ENCODE measurements around the gene DOCK10. TPM values are rescaled to one million over a fixed set of nuclear protein-coding genes. Genes with fewer than 3 reads are reported as not detected.

The DOCK10 gene
- total RNA-seq, 2 donors from 2014 or later: 0.93 to 2.0 TPM

- Histone ChIP-seq H3K4me1 (peaks cover 0 to 3% of the 10 kb centered on the region in 2 donors), H3K9me3 (no peaks in the 10 kb centered on the region), H3K36me3 (no peaks in the 10 kb centered on the region), H3K4me3 (no peak overlapping the region), H3K27ac (no peak overlapping the region), H3K27me3 (no peaks in the 10 kb centered on the region)
- DNase-seq (ENCODE audit: low spot score): no peak
- no peak for TF ChIP-seq CTCF (IDR thresholded peaks at IDR 0.05)
These were observed 177.3 kb downstream of the DOCK10 start for GRCh38 chr2:224865016-224865415.

GRCh38 chr2:224861266-224861665 is 181.0 kb downstream of the DOCK10 start:
- no peak overlapping the region for H3K27ac ChIP-seq
- H3K4me1 ChIP-seq: no peaks in the 10 kb centered on the region
- no peak for TF ChIP-seq CTCF (IDR thresholded peaks at IDR 0.05)
- no peaks in the 10 kb centered on the region for H3K27me3 ChIP-seq
- no peak for DNase-seq (ENCODE audit: low spot score)
- H3K4me3 ChIP-seq: no peak overlapping the region
- no peaks in the 10 kb centered on the region for H3K9me3 ChIP-seq
- no peaks in the 10 kb centered on the region for H3K36me3 ChIP-seq

GRCh38 chr2:224860786-224861185 is 181.5 kb downstream of the DOCK10 start:
- no peak for TF ChIP-seq CTCF (IDR thresholded peaks at IDR 0.05)
- H3K36me3 ChIP-seq: no peaks in the 10 kb centered on the region

GRCh38 chr2:224851811-224852210 is 190.5 kb downstream of the DOCK10 start:
- Histone ChIP-seq H3K9me3 (no peaks in the 10 kb centered on the region), H3K27ac (no peak overlapping the region), H3K4me3 (no peak overlapping the region), H3K27me3 (no peaks in the 10 kb centered on the region), H3K36me3 (no peaks in the 10 kb centered on the region), H3K4me1 (peaks cover 0 to 7% of the 10 kb centered on the region in 2 donors)
- DNase-seq (ENCODE audit: low spot score): no peak
- no peak for TF ChIP-seq CTCF (IDR thresholded peaks at IDR 0.05)

More at GRCh38 chr2:224860786-224861185, 181.5 kb downstream of the DOCK10 start:
- DNase-seq (ENCODE audit: low spot score): no peak
- Histone ChIP-seq H3K9me3 (no peaks in the 10 kb centered on the region), H3K27me3 (no peaks in the 10 kb centered on the region), H3K4me3 (no peak overlapping the region), H3K27ac (no peak overlapping the region), H3K4me1 (no peaks in the 10 kb centered on the region)

GRCh38 chr2:224850081-224850480 is 192.2 kb downstream of the DOCK10 start:
- no peak overlapping the region for H3K4me3 ChIP-seq
- TF ChIP-seq CTCF (IDR thresholded peaks at IDR 0.05): no peak
- H3K36me3 ChIP-seq: no peaks in the 10 kb centered on the region
- H3K4me1 ChIP-seq: peaks cover 0 to 7% of the 10 kb centered on the region in 2 donors
- H3K9me3 ChIP-seq: no peaks in the 10 kb centered on the region
- no peak overlapping the region for H3K27ac ChIP-seq
- no peak for DNase-seq (ENCODE audit: low spot score)
- no peaks in the 10 kb centered on the region for H3K27me3 ChIP-seq

GRCh38 chr2:224849264-224849663 is 193.0 kb downstream of the DOCK10 start:
- Histone ChIP-seq H3K9me3 (no peaks in the 10 kb centered on the region), H3K4me3 (no peak overlapping the region), H3K4me1 (peaks cover 0 to 7% of the 10 kb centered on the region in 2 donors), H3K27ac (no peak overlapping the region), H3K27me3 (no peaks in the 10 kb centered on the region), H3K36me3 (no peaks in the 10 kb centered on the region)
- no peak for DNase-seq (ENCODE audit: low spot score)
- TF ChIP-seq CTCF (IDR thresholded peaks at IDR 0.05): no peak
